Effector memory CD4-positive, alpha-beta T cell (primary cell): ENCODE results near the gene FBLIM1.

Source experiments
- DNase-seq, 3 donors: peaks; one replicate each; pipeline ENCODE4 v3.0.0-alpha.2; 2020
- H3K27ac ChIP-seq: 2 replicates; pipeline ENCODE4 v1.7.0; 2013; ENCODE audit warnings: mild to moderate bottlenecking, low read length, moderate library complexity; ENCODE audit not compliant: insufficient read depth, poor library complexity, severe bottlenecking
- H3K27me3 ChIP-seq: replicated peaks from 2 replicates; pipeline ENCODE4 v1.7.0; 2013; ENCODE audit warnings: mild to moderate bottlenecking, low read length; ENCODE audit not compliant: insufficient read depth, control insufficient read depth, poor library complexity, severe bottlenecking
- H3K36me3 ChIP-seq: 2 replicates; pipeline ENCODE4 v1.7.0; 2013; ENCODE audit warnings: mild to moderate bottlenecking, low read length, moderate library complexity; ENCODE audit not compliant: control insufficient read depth, insufficient read depth
- H3K4me1 ChIP-seq: 2 replicates; pipeline ENCODE4 v1.7.0; 2013; ENCODE audit warnings: low read length, mild to moderate bottlenecking; ENCODE audit not compliant: control insufficient read depth, insufficient read depth, poor library complexity, severe bottlenecking
- H3K4me3 ChIP-seq: 2 replicates; pipeline ENCODE4 v1.7.0; 2013; ENCODE audit warnings: low read length, low read depth, mild to moderate bottlenecking; ENCODE audit not compliant: insufficient read depth, poor library complexity, severe bottlenecking
- H3K9me3 ChIP-seq: 2 replicates; pipeline ENCODE4 v1.7.0; 2013; ENCODE audit warnings: mild to moderate bottlenecking, low read length, moderate library complexity; ENCODE audit not compliant: control insufficient read depth

The FBLIM1 gene

DNA sequence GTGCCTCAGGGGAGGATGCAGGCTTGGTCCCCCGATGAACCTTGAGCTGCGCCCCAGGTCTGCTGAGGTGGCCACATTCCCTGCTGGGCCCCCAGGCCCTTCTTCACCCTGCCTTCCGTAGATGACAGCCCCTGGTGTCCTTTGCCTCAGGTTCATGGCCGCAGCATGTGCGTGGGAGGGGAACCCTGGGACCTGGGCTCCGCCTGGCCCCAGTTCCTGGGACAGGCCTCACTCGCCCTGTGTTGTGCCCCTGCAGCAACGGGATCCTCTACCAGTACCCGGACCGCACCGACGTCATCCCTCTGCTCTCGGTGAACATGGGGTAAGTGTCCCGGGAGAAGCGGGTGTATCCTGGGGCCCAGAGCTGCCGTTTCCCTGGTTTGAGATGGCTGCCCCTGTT is 27.7 kb upstream of the FBLIM1 start:
- Histone ChIP-seq H3K9me3 (no peaks in the 10 kb centered on the region), H3K27ac (no peak overlapping the region), H3K4me3 (no peak overlapping the region), H3K27me3 (no peaks in the 10 kb centered on the region), H3K36me3 (peaks cover 78% of the 10 kb centered on the region), H3K4me1 (no peaks in the 10 kb centered on the region)
- no peak for DNase-seq

DNA sequence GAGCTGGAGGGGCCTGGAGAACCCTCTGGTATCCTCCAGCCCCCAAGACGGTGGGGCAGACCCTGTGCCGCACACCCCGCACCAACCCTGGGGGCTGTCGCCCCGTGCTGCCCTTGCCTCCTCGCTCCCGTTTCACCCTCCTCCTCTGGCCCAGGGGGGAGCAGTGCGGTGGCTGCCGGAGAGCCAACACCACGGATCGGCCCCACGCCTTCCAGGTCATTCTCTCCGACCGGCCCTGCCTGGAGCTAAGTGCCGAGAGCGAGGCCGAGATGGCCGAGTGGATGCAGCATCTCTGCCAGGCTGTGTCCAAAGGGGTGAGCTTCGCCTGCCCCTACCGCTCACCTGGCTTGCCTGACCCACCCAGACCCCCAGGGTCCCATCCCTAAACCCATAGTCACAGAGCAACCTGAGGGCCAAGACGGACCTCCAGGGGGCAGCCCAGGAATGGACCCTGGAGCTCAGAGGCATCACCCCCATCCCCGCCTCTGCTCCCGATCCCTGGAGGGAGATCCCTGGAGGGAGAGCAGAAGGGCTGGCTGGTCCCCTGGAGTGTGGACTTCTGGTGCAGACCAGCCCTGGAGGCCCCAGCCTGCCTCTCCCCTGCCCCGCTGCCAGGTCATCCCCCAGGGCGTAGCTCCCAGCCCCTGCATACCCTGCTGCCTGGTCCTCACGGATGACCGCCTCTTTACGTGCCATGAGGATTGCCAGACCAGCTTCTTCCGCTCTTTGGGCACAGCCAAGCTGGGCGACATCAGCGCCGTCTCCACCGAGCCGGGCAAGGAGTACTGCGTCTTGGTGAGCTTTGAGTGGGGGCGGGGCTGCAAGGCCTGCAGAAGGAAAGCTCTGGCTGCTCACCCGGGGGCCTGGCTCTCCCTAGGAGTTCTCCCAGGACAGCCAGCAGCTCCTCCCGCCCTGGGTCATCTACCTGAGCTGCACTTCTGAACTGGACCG is 26.6 kb upstream of the FBLIM1 start:
- no peak for DNase-seq
- H3K27ac ChIP-seq, result no peak overlapping the region
- peaks cover 68% of the 10 kb centered on the region for H3K36me3 ChIP-seq
- H3K4me1 ChIP-seq, result no peaks in the 10 kb centered on the region
- H3K9me3 ChIP-seq, result no peaks in the 10 kb centered on the region
- no peaks in the 10 kb centered on the region for H3K27me3 ChIP-seq
- no peak overlapping the region for H3K4me3 ChIP-seq

DNA sequence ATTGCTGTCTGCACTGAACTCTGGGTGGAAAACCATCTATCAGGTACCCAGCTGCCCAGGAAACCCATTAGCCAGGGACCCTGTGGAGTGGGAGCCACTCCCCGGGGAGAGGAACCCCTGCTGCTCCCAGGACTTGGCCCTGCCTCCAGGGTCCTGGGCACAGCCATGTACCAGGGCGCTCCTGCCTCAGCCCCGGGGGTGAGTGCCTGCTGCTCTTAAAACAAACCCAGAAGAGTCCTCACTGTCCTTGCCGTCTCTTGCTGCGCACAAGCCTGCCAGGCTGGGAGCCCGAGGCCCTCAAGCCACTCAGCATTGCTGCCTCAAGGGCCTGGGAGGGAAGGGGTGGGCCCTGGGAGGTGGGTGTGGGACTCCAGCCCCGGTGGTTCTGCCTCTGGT is 25.9 kb upstream of the FBLIM1 start:
- peaks cover 61% of the 10 kb centered on the region for H3K36me3 ChIP-seq
- no peaks in the 10 kb centered on the region for H3K27me3 ChIP-seq
- H3K4me1 ChIP-seq, result no peaks in the 10 kb centered on the region
- H3K27ac ChIP-seq, result no peak overlapping the region
- DNase-seq, result no peak
- H3K9me3 ChIP-seq, result no peaks in the 10 kb centered on the region
- H3K4me3 ChIP-seq, result no peak overlapping the region

DNA sequence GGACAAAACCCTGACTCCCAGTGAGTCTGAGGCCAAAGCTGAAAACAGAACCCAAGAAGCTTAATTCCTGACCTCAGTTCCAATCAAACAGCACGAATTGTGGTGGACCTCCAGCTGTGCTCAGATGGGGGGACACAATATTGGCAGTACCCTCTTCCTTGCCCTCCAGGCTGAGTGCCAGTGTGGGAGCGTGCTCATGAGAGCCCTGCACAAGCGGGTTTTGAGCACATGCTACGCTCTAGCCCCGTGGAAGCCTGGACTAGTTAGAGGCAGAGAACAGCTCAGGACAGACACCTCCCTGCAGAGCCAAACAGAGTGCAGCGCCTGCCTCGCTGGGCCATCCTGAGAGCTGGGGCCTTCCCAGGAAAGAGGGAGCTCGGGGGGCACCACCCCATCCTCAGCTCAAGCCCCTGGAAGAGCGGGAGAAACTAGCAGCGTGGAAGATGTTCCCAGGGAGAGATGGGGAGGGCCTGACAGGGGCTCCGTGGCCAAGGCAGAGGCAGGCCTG is 25.3 kb upstream of the FBLIM1 start:
- H3K4me3 ChIP-seq, result no peak overlapping the region
- H3K9me3 ChIP-seq, result no peaks in the 10 kb centered on the region
- peaks cover 55% of the 10 kb centered on the region for H3K36me3 ChIP-seq
- no peak overlapping the region for H3K27ac ChIP-seq
- H3K27me3 ChIP-seq, result no peaks in the 10 kb centered on the region
- DNase-seq, result no peak
- H3K4me1 ChIP-seq, result no peaks in the 10 kb centered on the region

DNA sequence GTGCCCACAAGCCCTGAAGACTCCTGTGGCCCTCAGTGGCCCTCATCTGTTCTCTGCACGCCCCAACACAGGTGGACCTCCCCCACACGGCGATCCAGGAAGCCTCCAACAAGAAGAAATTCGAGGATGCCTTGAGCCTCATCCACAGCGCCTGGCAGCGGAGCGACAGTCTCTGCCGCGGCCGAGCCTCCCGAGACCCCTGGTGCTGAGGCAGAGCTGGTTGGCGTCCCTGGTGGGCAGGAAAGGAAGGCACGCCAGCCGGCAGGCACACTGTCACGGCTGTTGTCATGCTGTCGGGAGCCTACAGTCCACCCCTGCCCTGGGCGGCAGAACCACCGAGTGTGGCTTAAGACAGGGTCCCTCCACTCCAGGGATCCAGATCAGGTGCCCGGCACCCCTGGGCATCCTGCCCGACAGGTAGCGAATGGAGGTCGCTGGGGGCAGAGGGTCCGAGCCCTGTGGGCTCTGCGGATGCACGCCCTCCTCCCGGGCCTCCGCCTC is 24.8 kb upstream of the FBLIM1 start:
- H3K9me3 ChIP-seq, result no peaks in the 10 kb centered on the region
- no peak overlapping the region for H3K4me3 ChIP-seq
- no peak for DNase-seq
- no peaks in the 10 kb centered on the region for H3K4me1 ChIP-seq
- no peaks in the 10 kb centered on the region for H3K27me3 ChIP-seq
- no peak overlapping the region for H3K27ac ChIP-seq
- H3K36me3 ChIP-seq, result peaks cover 52% of the 10 kb centered on the region

DNA sequence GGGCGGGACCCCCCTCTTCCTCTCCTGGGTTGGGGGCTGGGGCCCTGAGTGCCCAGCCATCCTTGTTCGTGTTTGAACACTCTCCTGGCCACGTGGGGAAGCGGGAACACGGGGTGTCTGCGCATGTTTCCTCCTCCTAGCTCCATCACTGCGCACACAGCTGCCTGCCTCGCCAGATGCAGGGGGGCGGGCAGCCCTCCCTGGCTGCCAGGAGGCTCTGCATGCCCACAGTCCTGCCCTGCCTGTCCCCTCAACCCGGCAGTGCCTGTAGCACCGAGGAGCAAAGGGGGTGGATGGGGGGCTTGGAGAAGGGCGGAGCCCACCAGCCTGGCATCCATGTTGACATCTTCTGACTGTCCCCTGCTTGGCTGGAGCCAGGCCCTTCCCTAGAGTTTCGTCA is 24.3 kb upstream of the FBLIM1 start:
- Histone ChIP-seq H3K27me3 (no peaks in the 10 kb centered on the region), H3K4me1 (no peaks in the 10 kb centered on the region), H3K9me3 (no peaks in the 10 kb centered on the region), H3K27ac (no peak overlapping the region), H3K4me3 (no peak overlapping the region), H3K36me3 (peaks cover 48% of the 10 kb centered on the region)
- DNase-seq, result no peak

DNA sequence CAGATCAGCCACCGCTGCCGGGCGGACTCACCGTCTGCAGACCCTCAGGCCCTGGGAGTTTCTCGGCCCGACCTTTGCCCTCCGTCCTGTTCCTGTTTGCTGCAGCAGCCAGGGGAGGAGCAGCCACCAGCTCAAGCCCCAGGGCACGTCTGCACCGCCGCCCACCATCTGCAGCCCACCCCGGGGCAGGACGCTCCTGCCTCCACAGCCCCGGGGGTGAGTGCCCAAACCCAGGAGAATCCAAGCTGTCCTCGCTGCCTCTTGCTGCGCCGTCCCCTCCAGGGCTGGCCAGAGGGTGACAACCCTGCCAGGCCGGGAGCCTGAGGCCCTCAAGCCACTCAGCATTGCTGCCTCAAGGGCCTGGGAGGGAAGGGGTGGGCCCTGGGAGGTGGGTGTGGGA is 23.7 kb upstream of the FBLIM1 start:
- H3K36me3 ChIP-seq, result peaks cover 43% of the 10 kb centered on the region
- H3K4me1 ChIP-seq, result no peaks in the 10 kb centered on the region
- H3K9me3 ChIP-seq, result no peaks in the 10 kb centered on the region
- H3K27me3 ChIP-seq, result no peaks in the 10 kb centered on the region
- H3K27ac ChIP-seq, result no peak overlapping the region
- no peak overlapping the region for H3K4me3 ChIP-seq
- DNase-seq, result no peak

DNA sequence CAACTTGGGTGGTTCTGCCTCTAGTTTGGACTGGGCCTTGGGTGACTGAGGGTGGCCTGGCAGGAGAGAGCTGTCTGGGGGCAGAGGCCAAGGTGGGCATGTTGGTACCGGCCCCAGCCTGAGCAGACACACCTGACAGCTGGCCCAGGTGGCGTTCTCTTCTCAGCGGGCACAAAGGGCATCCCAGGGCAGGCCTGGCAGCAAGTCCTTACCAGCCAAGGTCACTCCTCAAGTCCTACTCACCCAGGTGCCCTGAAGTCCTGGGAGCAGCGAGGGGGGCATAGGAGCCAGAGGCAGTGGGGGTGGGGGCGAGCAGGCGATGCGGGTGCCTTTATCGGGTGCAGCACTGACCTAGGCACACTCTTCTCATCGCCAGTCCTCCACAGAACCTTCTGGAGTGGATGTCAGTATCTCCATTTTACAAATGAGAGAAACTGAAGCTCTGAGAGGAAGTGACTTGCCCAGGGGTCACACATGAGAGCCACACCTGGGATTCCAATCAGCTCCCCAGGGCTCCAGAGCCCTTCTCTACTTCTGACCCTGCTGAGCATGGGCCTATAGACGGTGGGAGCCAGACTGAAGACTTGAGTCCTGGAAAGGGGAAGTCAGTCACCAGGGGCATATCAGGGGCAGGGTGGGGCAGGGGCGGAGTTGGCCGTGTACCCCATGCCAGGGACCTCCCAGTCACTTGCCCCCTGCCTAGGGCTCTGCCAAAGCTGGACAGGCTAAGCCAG is 23.1 kb upstream of the FBLIM1 start:
- Histone ChIP-seq H3K4me1 (no peaks in the 10 kb centered on the region), H3K9me3 (no peaks in the 10 kb centered on the region), H3K4me3 (no peak overlapping the region), H3K36me3 (peaks cover 40% of the 10 kb centered on the region), H3K27me3 (no peaks in the 10 kb centered on the region), H3K27ac (no peak overlapping the region)
- DNase-seq, result no peak

DNA sequence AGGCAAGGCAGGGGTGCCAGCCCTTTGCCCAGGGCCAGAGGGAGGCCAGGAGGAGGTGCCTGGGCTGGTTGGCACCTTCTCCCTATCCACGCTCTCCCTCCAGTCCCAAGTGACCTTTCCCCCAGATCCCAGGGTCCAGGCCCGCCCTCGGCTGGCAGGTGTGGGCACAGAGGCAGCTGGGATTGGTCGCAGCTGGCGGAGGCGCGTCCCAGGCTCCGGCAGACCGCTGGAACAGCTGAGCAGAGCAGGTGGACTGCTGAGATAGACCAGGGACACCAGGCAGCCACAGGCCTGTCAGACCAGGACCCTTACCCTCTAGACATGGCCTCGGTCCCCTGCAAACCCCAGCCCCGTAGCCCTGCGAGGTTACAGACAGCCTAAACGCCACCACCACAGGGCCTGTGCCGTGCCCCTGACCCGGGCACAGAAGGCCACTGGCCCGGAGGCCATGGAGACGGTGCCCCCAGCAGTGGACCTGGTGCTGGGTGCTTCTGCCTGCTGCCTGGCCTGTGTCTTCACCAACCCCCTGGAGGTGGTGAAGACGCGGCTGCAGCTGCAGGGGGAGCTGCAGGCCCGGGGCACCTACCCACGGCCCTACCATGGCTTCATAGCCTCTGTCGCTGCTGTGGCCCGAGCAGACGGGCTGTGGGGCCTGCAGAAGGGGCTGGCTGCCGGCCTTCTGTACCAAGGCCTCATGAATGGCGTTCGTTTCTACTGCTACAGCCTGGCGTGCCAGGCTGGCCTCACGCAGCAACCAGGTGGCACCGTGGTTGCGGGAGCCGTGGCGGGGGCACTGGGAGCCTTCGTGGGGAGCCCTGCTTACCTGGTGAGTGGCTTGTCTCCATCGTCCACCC is 22.3 kb upstream of the FBLIM1 start, which contains the start of gene SLC25A34:
Gene SLC25A34, plus strand, starts transcription at position 221 of the 854 bp plus-strand sequence. Its CDS starts 228 bp downstream, at position 449.
- no peak for DNase-seq
- Histone ChIP-seq H3K27ac (no peak within 1 kb of the TSS), H3K4me1 (no peaks in the 10 kb centered on the region), H3K36me3 (peaks cover 32% of the 10 kb centered on the region), H3K9me3 (no peaks in the 10 kb centered on the region), H3K27me3 (no peaks in the 10 kb centered on the region), H3K4me3 (no peak within 1 kb of the TSS)
